PC-3 (cell line): ENCODE data around the gene PEPD. TPM values are rescaled to one million over a fixed set of nuclear protein-coding genes. Genes with fewer than 3 reads are reported as not detected.

ENCODE experiments used
- ATAC-seq: fragments of 200-7000 bp; cut with Tn5 transposase; 2 replicates; pipeline ENCODE4 v1.9.1; 2020; ENCODE audit warnings: mild to moderate bottlenecking, moderate library complexity
- BruUV-seq: library from RNA; stranded (reverse); fragments of 400-500 nt; replicated peaks from 2 replicates; lab custom pipeline; 2021; lab: Mats Ljungman, UMichigan
- CTCF ChIA-PET: fragments of 300-600 bp; sonication (Branson Sonifier 250); formaldehyde crosslinking; loops from one replicate; lab custom pipeline; 2022; ENCODE audit warnings: antibody characterized with exemption; lab: Charles Lee
- POLR2A ChIA-PET: fragments of 300-600 bp; sonication (Branson Sonifier 250); formaldehyde crosslinking; loops from one replicate; lab custom pipeline; 2022; ENCODE audit warnings: antibody characterized with exemption; ENCODE audit not compliant: unreplicated experiment; lab: Charles Lee
- DNase-seq: peaks from one replicate; pipeline ENCODE4 v3.0.0-alpha.2; 2015
- H2AFZ ChIP-seq: fragments of 300-600 bp; sonication (generic); 2 replicates; pipeline ENCODE4 v1.6.0; 2016; ENCODE audit warnings: antibody characterized with exemption, low read length
- H3F3A ChIP-seq: fragments of 300-600 bp; sonication (generic); one replicate; pipeline ENCODE4 v1.6.0; 2017; ENCODE audit warnings: antibody characterized with exemption, low read length, control low read depth, mild to moderate bottlenecking; ENCODE audit not compliant: unreplicated experiment
- H3K27ac ChIP-seq: fragments of 300-600 bp; sonication (generic); 2 replicates; pipeline ENCODE4 v1.5.1; 2016; ENCODE audit warnings: mild to moderate bottlenecking, low read length
- H3K27me3 ChIP-seq: fragments of 300-600 bp; sonication (generic); 2 replicates; pipeline ENCODE4 v1.6.1; 2016; ENCODE audit warnings: low read length, mixed read lengths
- H3K36me3 ChIP-seq: fragments of 300-600 bp; sonication (generic); 2 replicates; pipeline ENCODE4 v1.6.1; 2016; ENCODE audit warnings: low read depth, mixed run types, low read length, mixed read lengths
- H3K4me1 ChIP-seq: fragments of 300-600 bp; sonication (generic); 2 replicates; pipeline ENCODE4 v1.5.1; 2016; ENCODE audit warnings: low read length; ENCODE audit not compliant: insufficient read depth
- H3K4me2 ChIP-seq: fragments of 300-600 bp; sonication (generic); 2 replicates; pipeline ENCODE4 v1.6.0; 2016; ENCODE audit warnings: low read length
- H3K4me3 ChIP-seq: fragments of 300-600 bp; sonication (generic); 2 replicates; pipeline ENCODE4 v1.5.1; 2016; ENCODE audit warnings: mild to moderate bottlenecking, low read length, mixed read lengths
- H3K79me2 ChIP-seq: fragments of 300-600 bp; sonication (generic); 2 replicates; pipeline ENCODE4 v1.6.1; 2017; ENCODE audit warnings: low read length, mixed read lengths
- H3K9ac ChIP-seq: fragments of 300-600 bp; sonication (generic); 2 replicates; pipeline ENCODE4 v1.6.0; 2016; ENCODE audit warnings: mild to moderate bottlenecking, low read length
- H3K9me2 ChIP-seq: fragments of 300-600 bp; sonication (generic); replicated peaks from 2 replicates; pipeline ENCODE4 v1.6.1; 2016; ENCODE audit warnings: mixed run types, low read length, mixed read lengths
- H3K9me3 ChIP-seq: fragments of 300-600 bp; sonication (generic); 2 replicates; pipeline ENCODE4 v1.6.1; 2016; ENCODE audit warnings: low read length, mixed read lengths
- H4K20me1 ChIP-seq: fragments of 300-600 bp; sonication (generic); 2 replicates; pipeline ENCODE4 v1.6.1; 2016; ENCODE audit warnings: low read length, mixed read lengths
- EZH2 ChIP-seq: fragments of 300-600 bp; sonication (generic); IDR thresholded peaks from one replicate; pipeline ENCODE4 v1.6.1; 2017; ENCODE audit warnings: antibody characterized with exemption, mild to moderate bottlenecking, low read length; ENCODE audit not compliant: unreplicated experiment
- EZH2phosphoT487 ChIP-seq: fragments of 300-600 bp; sonication (generic); IDR thresholded peaks from 2 replicates; pipeline ENCODE4 v1.6.1; 2018; ENCODE audit warnings: mild to moderate bottlenecking, antibody characterized with exemption, low read length, borderline replicate concordance
- intact Hi-C: fragments of 100-400 bp; cut with micrococcal nuclease; formaldehyde crosslinking; loops from 2 replicates; pipeline ENCODE4 v1.9.0; 2023
- total RNA-seq: library from RNA; depleted of rRNA; stranded (reverse); fragments of >200 nt; gene quantifications from 2 replicates; pipeline ENCODE4 v1.2.3, GENCODE V29; 2014
- TF ChIP-seq, protein P1 (sequence below): fragments of 300-600 bp; sonication (generic); conservative IDR thresholded peaks from 2 replicates; pipeline ENCODE4 v1.5.1; 2017; ENCODE audit warnings: antibody characterized with exemption, low read depth, mild to moderate bottlenecking, low read length

Gene PEPD
- total RNA-seq, 1 experiment from 2014 or later = 53.4 TPM

DNA sequence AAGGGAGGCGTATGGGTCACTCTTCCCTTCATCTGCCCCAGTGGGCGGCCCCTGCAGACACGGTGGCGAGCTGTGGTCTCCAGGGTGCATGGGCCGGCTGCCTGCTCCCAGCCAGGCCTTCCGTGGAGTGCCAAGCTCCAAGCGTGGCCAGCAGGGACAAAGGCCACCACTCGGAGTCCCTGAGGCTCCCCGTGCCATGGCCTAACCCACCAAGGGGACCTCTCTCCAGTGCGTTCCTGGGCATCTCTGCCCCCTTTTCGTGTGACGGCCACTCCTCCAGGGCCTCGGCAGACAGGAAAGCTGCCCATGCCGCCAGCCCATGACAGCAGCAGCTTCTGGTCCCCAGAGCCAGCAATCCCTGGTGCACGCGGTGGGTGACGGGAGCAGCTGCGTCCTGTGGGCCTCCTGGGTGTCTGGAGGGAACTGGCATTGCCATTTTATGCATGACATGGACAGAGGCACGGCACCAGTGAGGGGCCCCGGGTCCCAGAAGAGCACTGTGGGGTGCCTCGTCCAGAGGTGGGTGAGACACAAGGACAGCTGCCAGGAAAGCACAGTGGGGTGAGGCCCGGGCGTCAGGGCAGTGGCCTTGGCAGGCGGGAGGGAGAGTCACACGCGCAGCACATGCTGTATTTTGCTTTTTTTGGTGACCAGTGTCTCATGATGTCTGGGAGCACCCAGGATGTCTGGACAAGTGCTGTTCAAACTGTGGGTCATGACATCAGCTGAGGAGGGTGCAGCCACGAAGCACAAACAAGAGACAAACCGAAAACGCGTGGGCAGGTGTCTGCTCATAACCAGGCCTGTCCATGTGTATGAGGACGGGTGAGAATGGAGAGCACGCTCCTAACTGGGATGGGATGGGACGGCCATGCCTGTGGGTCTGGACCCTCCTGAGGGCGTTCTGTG lies 115.8 kb downstream of the PEPD start:
- no peaks in the 10 kb centered on the region for H4K20me1 ChIP-seq
- POLR2A ChIA-PET = no interaction called here

DNA sequence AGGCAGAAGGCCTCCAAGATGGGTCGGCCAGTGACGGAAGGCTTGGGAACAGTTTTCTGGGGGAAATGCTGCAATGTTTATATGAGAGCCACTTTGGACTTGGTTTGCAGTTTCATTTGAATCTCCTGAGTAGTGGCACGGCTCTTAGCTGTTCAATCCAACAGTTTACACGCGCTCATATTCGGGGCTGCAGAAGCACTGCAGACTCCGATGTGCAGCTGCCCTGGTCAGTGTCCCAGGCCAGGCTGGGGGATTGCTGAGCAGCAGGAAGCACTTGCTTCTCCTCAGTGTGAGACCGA lies 116.4 kb downstream of the PEPD start:
- Histone ChIP-seq H3K36me3 (no peaks in the 10 kb centered on the region), H4K20me1 (no peaks in the 10 kb centered on the region), H3K9ac (no peak overlapping the region), H3K9me2 (no peaks in the 10 kb centered on the region), H3K4me1 (no peaks in the 10 kb centered on the region), H3K4me2 (no peak overlapping the region), H3K79me2 (no peaks in the 10 kb centered on the region), H3K9me3 (no peaks in the 10 kb centered on the region), H2AFZ (no peak overlapping the region), H3K27me3 (no peaks in the 10 kb centered on the region), H3K4me3 (no peak overlapping the region), H3K27ac (no peak overlapping the region), H3F3A (no peaks in the 10 kb centered on the region)
- no peak for ATAC-seq
- intact Hi-C loops = no loop called here
- TF ChIP-seq, protein P1, sequence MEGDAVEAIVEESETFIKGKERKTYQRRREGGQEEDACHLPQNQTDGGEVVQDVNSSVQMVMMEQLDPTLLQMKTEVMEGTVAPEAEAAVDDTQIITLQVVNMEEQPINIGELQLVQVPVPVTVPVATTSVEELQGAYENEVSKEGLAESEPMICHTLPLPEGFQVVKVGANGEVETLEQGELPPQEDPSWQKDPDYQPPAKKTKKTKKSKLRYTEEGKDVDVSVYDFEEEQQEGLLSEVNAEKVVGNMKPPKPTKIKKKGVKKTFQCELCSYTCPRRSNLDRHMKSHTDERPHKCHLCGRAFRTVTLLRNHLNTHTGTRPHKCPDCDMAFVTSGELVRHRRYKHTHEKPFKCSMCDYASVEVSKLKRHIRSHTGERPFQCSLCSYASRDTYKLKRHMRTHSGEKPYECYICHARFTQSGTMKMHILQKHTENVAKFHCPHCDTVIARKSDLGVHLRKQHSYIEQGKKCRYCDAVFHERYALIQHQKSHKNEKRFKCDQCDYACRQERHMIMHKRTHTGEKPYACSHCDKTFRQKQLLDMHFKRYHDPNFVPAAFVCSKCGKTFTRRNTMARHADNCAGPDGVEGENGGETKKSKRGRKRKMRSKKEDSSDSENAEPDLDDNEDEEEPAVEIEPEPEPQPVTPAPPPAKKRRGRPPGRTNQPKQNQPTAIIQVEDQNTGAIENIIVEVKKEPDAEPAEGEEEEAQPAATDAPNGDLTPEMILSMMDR = no peak
- no peak for TF ChIP-seq EZH2
- no peak for TF ChIP-seq EZH2phosphoT487
- DNase-seq = no peak
- POLR2A ChIA-PET = no interaction called here
- no TSS peak for BruUV-seq
- CTCF ChIA-PET = no interaction called here

More for the DNA sequence above, 115.8 kb downstream of the PEPD start:
- CTCF ChIA-PET = interaction anchor here (1.4 kb wide), 1 partner anchor 170 kb away, joined by 5 read pairs; no protein-coding TSS in a partner anchor
- no peak overlapping the region for H2AFZ ChIP-seq
- ATAC-seq = no peak
- BruUV-seq = no TSS peak
- H3K9me2 ChIP-seq = no peaks in the 10 kb centered on the region
- no peaks in the 10 kb centered on the region for H3K9me3 ChIP-seq
- no peaks in the 10 kb centered on the region for H3K4me1 ChIP-seq
- no peak overlapping the region for H3K9ac ChIP-seq
- no peaks in the 10 kb centered on the region for H3K27me3 ChIP-seq
- H3F3A ChIP-seq = no peaks in the 10 kb centered on the region
- DNase-seq = no peak
- TF ChIP-seq EZH2 = no peak
- no peak for TF ChIP-seq EZH2phosphoT487
- TF ChIP-seq, protein P1 = no peak
- no peak overlapping the region for H3K4me2 ChIP-seq
- H3K36me3 ChIP-seq = no peaks in the 10 kb centered on the region
- intact Hi-C loops = loop anchor here (1.0 to 2.0 kb wide), 2 partner anchors 163 to 171 kb away; no protein-coding TSS in a partner anchor
- no peaks in the 10 kb centered on the region for H3K79me2 ChIP-seq
- H3K4me3 ChIP-seq = no peak overlapping the region
- H3K27ac ChIP-seq = no peak overlapping the region
